ENCODE results near the gene TMCO4. TPM values are rescaled to one million over a fixed set of nuclear protein-coding genes. Genes with fewer than 3 reads are reported as not detected.

The TMCO4 gene
- polyA plus RNA-seq, 1 experiment: 10.1 TPM

DNA sequence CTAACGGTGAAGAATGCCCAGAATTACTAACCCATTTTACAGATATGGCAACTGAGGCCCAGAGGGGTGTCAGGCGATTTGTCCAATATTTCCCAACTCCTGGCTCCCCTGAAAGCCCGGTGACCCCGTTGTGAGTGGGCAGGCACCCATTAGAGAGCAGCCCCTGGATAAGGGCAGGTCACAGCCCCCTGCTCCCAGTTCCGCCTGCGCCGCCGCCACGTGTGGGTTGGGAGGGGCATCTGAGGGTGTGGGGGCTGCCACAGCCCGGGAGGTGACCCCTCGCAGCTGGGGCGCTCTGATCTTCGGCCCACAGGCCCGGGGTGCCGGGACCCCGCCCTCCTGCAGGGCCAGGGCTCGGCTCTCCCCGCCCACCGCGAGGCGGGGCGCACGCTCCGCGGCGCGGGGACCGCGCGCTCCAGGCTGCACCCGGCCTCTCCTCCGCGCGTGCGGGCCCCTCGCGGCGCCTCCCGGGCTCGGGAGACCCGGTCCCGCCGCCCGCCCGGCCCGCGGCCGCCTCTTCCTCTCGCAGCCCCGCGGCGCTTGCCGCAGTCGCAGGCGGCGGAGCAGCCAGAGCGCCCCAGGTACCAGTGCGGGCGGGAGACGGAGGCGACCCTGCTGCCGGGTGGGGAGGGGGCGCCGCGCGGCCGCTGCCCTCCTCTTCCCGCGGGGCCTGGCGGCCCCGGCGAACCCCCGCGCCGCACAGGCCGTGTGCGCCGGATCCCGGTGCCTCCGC lies 135.1 kb downstream of the TMCO4 start, which contains the start of gene HTR6:
Gene HTR6 (plus strand): TSS at position 423 of the 733 bp plus-strand sequence. CDS start 879 bp downstream, outside the sequence.
- DNase-seq (ENCODE audit: low read depth, low spot score): no peak
- H3K9me3 ChIP-seq (ENCODE audit: control insufficient read depth, insufficient read depth, low read length): peaks cover 3% of the 10 kb centered on the region; the same call in 1 of the 2 replicates
- peak within 1 kb of the TSS; percentile 29 for H3K4me3 ChIP-seq (ENCODE audit: low read depth, low read length)
- TF ChIP-seq, protein P1, sequence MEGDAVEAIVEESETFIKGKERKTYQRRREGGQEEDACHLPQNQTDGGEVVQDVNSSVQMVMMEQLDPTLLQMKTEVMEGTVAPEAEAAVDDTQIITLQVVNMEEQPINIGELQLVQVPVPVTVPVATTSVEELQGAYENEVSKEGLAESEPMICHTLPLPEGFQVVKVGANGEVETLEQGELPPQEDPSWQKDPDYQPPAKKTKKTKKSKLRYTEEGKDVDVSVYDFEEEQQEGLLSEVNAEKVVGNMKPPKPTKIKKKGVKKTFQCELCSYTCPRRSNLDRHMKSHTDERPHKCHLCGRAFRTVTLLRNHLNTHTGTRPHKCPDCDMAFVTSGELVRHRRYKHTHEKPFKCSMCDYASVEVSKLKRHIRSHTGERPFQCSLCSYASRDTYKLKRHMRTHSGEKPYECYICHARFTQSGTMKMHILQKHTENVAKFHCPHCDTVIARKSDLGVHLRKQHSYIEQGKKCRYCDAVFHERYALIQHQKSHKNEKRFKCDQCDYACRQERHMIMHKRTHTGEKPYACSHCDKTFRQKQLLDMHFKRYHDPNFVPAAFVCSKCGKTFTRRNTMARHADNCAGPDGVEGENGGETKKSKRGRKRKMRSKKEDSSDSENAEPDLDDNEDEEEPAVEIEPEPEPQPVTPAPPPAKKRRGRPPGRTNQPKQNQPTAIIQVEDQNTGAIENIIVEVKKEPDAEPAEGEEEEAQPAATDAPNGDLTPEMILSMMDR (IDR thresholded peaks at IDR 0.05; ENCODE audit: low read depth, low read length): no peak
- POLR2A ChIA-PET: no interaction called here
- H3K27me3 ChIP-seq (ENCODE audit: control insufficient read depth, insufficient read depth, low read length): peaks cover 55% of the 10 kb centered on the region
- H3K27ac ChIP-seq (ENCODE audit: low read depth, low read length): no peak within 1 kb of the TSS
- CTCF ChIA-PET: interaction anchor here (0.7 to 6.3 kb wide), 4 partner anchors 9 to 147 kb away, joined by 3 to 142 read pairs (median 12); no protein-coding TSS in a partner anchor

DNA sequence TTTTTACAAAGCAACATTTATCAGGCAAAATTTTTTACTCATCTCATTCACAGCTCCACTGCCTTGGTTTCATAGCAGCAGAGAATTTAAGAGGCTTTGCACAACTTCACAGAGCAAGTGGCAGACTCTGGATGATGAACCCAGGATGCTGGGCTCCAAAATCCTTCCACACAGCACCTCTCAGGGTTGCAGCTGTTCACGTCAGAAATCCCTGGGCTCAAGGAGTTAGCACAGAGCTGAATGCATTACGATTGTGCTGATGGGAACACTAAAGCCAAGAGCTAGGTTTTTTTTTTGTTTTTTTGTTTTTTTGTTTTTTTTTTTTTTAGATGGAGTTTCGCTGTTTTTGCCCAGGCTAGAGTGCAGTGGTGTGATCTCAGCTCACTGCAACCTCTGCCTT lies 137.4 kb downstream of the TMCO4 start:
- no peak overlapping the region for H3K4me3 ChIP-seq (ENCODE audit: low read depth, low read length)
- H3K9me3 ChIP-seq (ENCODE audit: control insufficient read depth, insufficient read depth, low read length): peaks cover 3% of the 10 kb centered on the region; the same call in 1 of the 2 replicates
- TF ChIP-seq, protein P1 (IDR thresholded peaks at IDR 0.05; ENCODE audit: low read depth, low read length): no peak
- H3K27ac ChIP-seq (ENCODE audit: low read depth, low read length): no peak overlapping the region
- peaks cover 39% of the 10 kb centered on the region for H3K27me3 ChIP-seq (ENCODE audit: control insufficient read depth, insufficient read depth, low read length)
- DNase-seq (ENCODE audit: low read depth, low spot score): no peak
- ChIA-PET POLR2A (interaction anchor here (0.6 to 2.7 kb wide), 4 partner anchors 42 to 263 kb away, joined by 3 to 8 read pairs (median 6); no protein-coding TSS in a partner anchor), CTCF (interaction anchor here (0.6 to 6.3 kb wide), 35 partner anchors 9 to 700 kb away, joined by 3 to 142 read pairs (median 4); no protein-coding TSS in a partner anchor)

DNA sequence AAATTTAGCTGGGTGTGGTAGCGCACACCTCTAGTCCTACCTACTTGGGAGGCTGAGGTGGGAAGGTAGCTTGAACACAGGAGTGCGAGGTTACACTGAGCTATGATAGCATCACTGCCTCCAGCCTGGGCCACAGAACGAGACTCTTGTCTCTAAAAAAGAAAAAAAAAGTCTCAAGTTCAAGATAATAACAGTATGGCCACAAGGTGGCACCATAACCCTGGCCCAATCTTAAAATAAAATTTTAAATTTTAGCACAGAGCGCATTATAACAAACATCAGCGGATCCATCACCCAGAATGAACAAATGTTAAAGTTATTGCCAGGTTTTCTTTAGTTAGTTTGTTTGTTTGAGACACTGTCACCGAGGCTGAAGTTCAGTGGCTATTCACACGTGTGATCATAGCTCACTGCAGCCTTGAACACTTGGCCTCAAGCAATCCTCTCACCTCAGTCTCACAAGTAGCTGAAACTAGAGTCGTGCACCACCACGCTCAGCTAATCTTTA lies 137.9 kb downstream of the TMCO4 start:
- ChIA-PET POLR2A (interaction anchor here (0.6 to 2.7 kb wide), 4 partner anchors 43 to 263 kb away, joined by 3 to 8 read pairs (median 6); no protein-coding TSS in a partner anchor), CTCF (interaction anchor here (0.6 to 6.3 kb wide), 44 partner anchors 8 to 700 kb away, joined by 3 to 142 read pairs (median 4); no protein-coding TSS in a partner anchor)
- Histone ChIP-seq H3K27me3 (ENCODE audit: control insufficient read depth, insufficient read depth, low read length) (peaks cover 38% of the 10 kb centered on the region), H3K4me3 (ENCODE audit: low read depth, low read length) (no peak overlapping the region), H3K9me3 (ENCODE audit: control insufficient read depth, insufficient read depth, low read length) (peaks cover 3% of the 10 kb centered on the region; the same call in 1 of the 2 replicates), H3K27ac (ENCODE audit: low read depth, low read length) (no peak overlapping the region)
- TF ChIP-seq, protein P1 (IDR thresholded peaks at IDR 0.05; ENCODE audit: low read depth, low read length): peak; percentile 72
- DNase-seq (ENCODE audit: low read depth, low spot score): no peak

DNA sequence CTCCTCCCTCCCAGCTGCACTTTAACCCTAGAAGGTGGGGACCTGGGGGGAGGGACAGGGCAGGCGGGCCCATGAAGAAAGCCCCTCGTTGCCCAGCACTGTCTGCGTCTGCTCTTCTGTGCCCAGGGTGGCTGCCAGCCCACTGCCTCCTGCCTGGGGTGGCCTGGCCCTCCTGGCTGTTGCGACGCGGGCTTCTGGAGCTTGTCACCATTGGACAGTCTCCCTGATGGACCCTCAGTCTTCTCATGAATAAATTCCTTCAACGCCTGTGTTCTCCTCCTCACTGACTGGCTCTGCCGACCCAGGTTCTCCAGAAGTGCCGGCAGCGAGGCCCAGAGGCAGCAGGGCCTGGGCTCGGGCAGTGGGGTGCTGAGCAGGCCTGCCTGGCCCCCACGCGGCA lies 141.5 kb downstream of the TMCO4 start:
- no peak overlapping the region for H3K4me3 ChIP-seq (ENCODE audit: low read depth, low read length)
- no peak overlapping the region for H3K27ac ChIP-seq (ENCODE audit: low read depth, low read length)
- CTCF ChIA-PET: no interaction called here
- TF ChIP-seq, protein P1 (IDR thresholded peaks at IDR 0.05; ENCODE audit: low read depth, low read length): no peak
- H3K27me3 ChIP-seq (ENCODE audit: control insufficient read depth, insufficient read depth, low read length): peaks cover 10% of the 10 kb centered on the region
- H3K9me3 ChIP-seq (ENCODE audit: control insufficient read depth, insufficient read depth, low read length): no peaks in the 10 kb centered on the region
- DNase-seq (ENCODE audit: low read depth, low spot score): no peak
- POLR2A ChIA-PET: interaction anchor here (0.7 kb wide), 1 partner anchor 38 kb away, joined by 3 read pairs; no protein-coding TSS in a partner anchor
